Natural killer cell (primary cell): Measurements from ENCODE around the gene RPP25L. TPM values are rescaled to one million over a fixed set of nuclear protein-coding genes. Genes with fewer than 3 reads are reported as not detected.

ENCODE experiments used
- ATAC-seq, 3 donors: fragments of 150-1000 bp in 2 of 3; fragments of 200-7000 bp in 1 of 3; cut with Tn5 transposase; 1 replicate in 1 of 3; 2 replicates in 2 of 3; pipeline ENCODE4 v1.10.0; 2021; ENCODE audit warnings: mild to moderate bottlenecking in 2 of 3, moderate library complexity in 2 of 3
- DNase-seq, 2 donors: peaks; one replicate each; pipeline versions ENCODE4 v3.0.0 to v3.0.0-alpha.2; 2013 to 2021; ENCODE audit warnings: mixed read lengths in 1 of 2
- H3K27ac ChIP-seq: one replicate; pipeline ENCODE4 v1.5.1; 2013; ENCODE audit warnings: mild to moderate bottlenecking, low read length
- H3K27me3 ChIP-seq: one replicate; pipeline ENCODE4 v1.6.1; 2013; ENCODE audit warnings: low read length; ENCODE audit not compliant: control insufficient read depth, insufficient read depth
- H3K36me3 ChIP-seq: one replicate; pipeline ENCODE4 v1.6.1; 2013; ENCODE audit warnings: low read length; ENCODE audit not compliant: control insufficient read depth, insufficient read depth
- H3K4me1 ChIP-seq: one replicate; pipeline ENCODE4 v1.6.1; 2013; ENCODE audit warnings: low read length; ENCODE audit not compliant: control insufficient read depth, insufficient read depth
- H3K4me3 ChIP-seq: one replicate; pipeline ENCODE4 v1.5.1; 2013; ENCODE audit warnings: low read length
- H3K9me3 ChIP-seq: one replicate; pipeline ENCODE4 v1.6.1; 2013; ENCODE audit warnings: low read length; ENCODE audit not compliant: control insufficient read depth, insufficient read depth
- H3K27ac Mint-ChIP-seq, 2 donors: one replicate each; pipeline ENCODE4 v1.8.0; 2022; ENCODE audit warnings: mild to moderate bottlenecking in 2 of 2, mixed read lengths in 2 of 2, moderate library complexity in 1 of 2
- H3K27me3 Mint-ChIP-seq, 2 donors: one replicate each; pipeline ENCODE4 v1.8.0; 2022; ENCODE audit warnings: low read depth in 2 of 2, mixed read lengths in 2 of 2
- H3K36me3 Mint-ChIP-seq: one replicate; pipeline ENCODE4 v1.8.0; 2022; ENCODE audit warnings: mixed read lengths
- H3K4me1 Mint-ChIP-seq, 2 donors: one replicate each; pipeline ENCODE4 v1.8.0; 2022; ENCODE audit warnings: mixed read lengths in 2 of 2
- H3K4me3 Mint-ChIP-seq: one replicate; pipeline ENCODE4 v1.8.0; 2022; ENCODE audit warnings: mild to moderate bottlenecking, moderate library complexity, mixed read lengths
- H3K9me3 Mint-ChIP-seq, 2 donors: one replicate each; pipeline ENCODE4 v1.8.0; 2022; ENCODE audit warnings: mixed read lengths in 2 of 2
- CTCF ChIP-seq: fragments of 200-600 bp; IDR thresholded peaks from one replicate; pipeline ENCODE4 v1.8.0; 2022; ENCODE audit warnings: antibody characterized with exemption
- WGBS: methylation state at CpG from one replicate; pipeline ENCODE4 v1.1.7; 2013; ENCODE audit warnings: missing lambda C conversion rate; ENCODE audit not compliant: insufficient coverage; 5-methylcytosine and 5-hydroxymethylcytosine counted together
- intact Hi-C: fragments of 100-400 bp; cut with micrococcal nuclease; formaldehyde crosslinking; loops from one replicate; pipeline ENCODE4 v1.14.2; 2022
- total RNA-seq, 4 donors: library from RNA; stranded (reverse); fragments of 120-200 nt in 1 of 4; gene quantifications; one replicate each; pipeline versions ENCODE4 v1.2.3 to v1.2.4, GENCODE V29; 2013 to 2022

Gene RPP25L
- total RNA-seq, 3 donors from 2014 or later (not counting 1 experiment from before 2014, with no cell fraction given) = 9.3 to 15.0 (median 9.8) TPM

GRCh38 chr9:34587271-34587670, 24.6 kb downstream of the RPP25L start:
- TF ChIP-seq CTCF = no peak
- no peaks in the 10 kb centered on the region for H3K36me3 ChIP-seq
- Mint-ChIP-seq H3K27ac (no peak overlapping the region), H3K9me3 (no peaks in the 10 kb centered on the region), H3K36me3 (no peaks in the 10 kb centered on the region), H3K4me1 (peaks cover 9 to 35% of the 10 kb centered on the region in 2 donors), H3K4me3 (peak overlapping the region; percentile 21), H3K27me3 (peaks cover 60 to 62% of the 10 kb centered on the region in 2 donors)
- H3K27ac ChIP-seq = no peak overlapping the region
- intact Hi-C loops = no loop called here
- peaks cover 25% of the 10 kb centered on the region for H3K27me3 ChIP-seq
- no peak for DNase-seq
- H3K4me1 ChIP-seq = peaks cover 26% of the 10 kb centered on the region
- no peak overlapping the region for H3K4me3 ChIP-seq
- no peak for ATAC-seq
- WGBS = 41% methylated on average over 2 of the region's 2 CpGs
- H3K9me3 ChIP-seq = no peaks in the 10 kb centered on the region

- 25% methylated on average over 8 of the region's 11 CpGs for WGBS
- H3K4me1 ChIP-seq = peaks cover 14% of the 10 kb centered on the region
- H3K4me3 ChIP-seq = no peak overlapping the region
- Mint-ChIP-seq H3K36me3 (no peaks in the 10 kb centered on the region), H3K9me3 (no peaks in the 10 kb centered on the region), H3K27me3 (peaks cover 53 to 59% of the 10 kb centered on the region in 2 donors), H3K4me1 (peaks cover 9 to 26% of the 10 kb centered on the region in 2 donors), H3K27ac (no peak overlapping the region), H3K4me3 (no peak overlapping the region)
- no peaks in the 10 kb centered on the region for H3K36me3 ChIP-seq
- intact Hi-C loops = no loop called here
- H3K27me3 ChIP-seq = peaks cover 14% of the 10 kb centered on the region
- no peak for ATAC-seq
- DNase-seq = no peak
- no peak overlapping the region for H3K27ac ChIP-seq
- no peaks in the 10 kb centered on the region for H3K9me3 ChIP-seq
- TF ChIP-seq CTCF = no peak
Observed at GRCh38 chr9:34585946-34586669, 25.8 kb downstream of the RPP25L start.

GRCh38 chr9:34584970-34585369, 26.9 kb downstream of the RPP25L start:
- peaks cover 57 to 70% of the 10 kb centered on the region in 2 donors for H3K27me3 Mint-ChIP-seq

More at GRCh38 chr9:34584970-34585369, 26.9 kb downstream of the RPP25L start:
- Histone ChIP-seq H3K27me3 (peaks cover 7% of the 10 kb centered on the region), H3K27ac (no peak overlapping the region), H3K36me3 (no peaks in the 10 kb centered on the region), H3K4me1 (peaks cover 3% of the 10 kb centered on the region), H3K9me3 (no peaks in the 10 kb centered on the region), H3K4me3 (no peak overlapping the region)
- ATAC-seq (no peak), DNase-seq (no peak)
- no peak overlapping the region for H3K4me3 Mint-ChIP-seq
- WGBS = 73% methylated on average over 5 of the region's 5 CpGs
- no peaks in the 10 kb centered on the region for H3K36me3 Mint-ChIP-seq
- no peak for TF ChIP-seq CTCF
- H3K9me3 Mint-ChIP-seq = no peaks in the 10 kb centered on the region
- H3K27ac Mint-ChIP-seq = no peak overlapping the region
- intact Hi-C loops = no loop called here
- H3K4me1 Mint-ChIP-seq = peaks cover 2 to 19% of the 10 kb centered on the region in 2 donors
